Transverse colon (tissue), 4 donors: Measurements from ENCODE around the gene SERPINB1. TPM values are rescaled to one million over a fixed set of nuclear protein-coding genes. Genes with fewer than 3 reads are reported as not detected.

Experiments
- DNase-seq: peaks from one replicate; pipeline ENCODE4 v3.0.0-alpha.2; 2019
- H3K27ac ChIP-seq, 4 donors: fragments of 200-600 bp; sonication (generic); 2 replicates each; pipeline ENCODE4 v1.5.1; 2016 to 2018; ENCODE audit warnings: inconsistent platforms in 4 of 4
- H3K27me3 ChIP-seq: fragments of 200-600 bp; sonication (generic); 2 replicates; pipeline ENCODE4 v1.5.1; 2017; ENCODE audit warnings: inconsistent platforms
- H3K36me3 ChIP-seq, 4 donors: fragments of 200-600 bp; sonication (generic); 2 replicates each; pipeline ENCODE4 v1.5.1; 2017 to 2019; ENCODE audit warnings: inconsistent platforms in 4 of 4
- H3K4me1 ChIP-seq, 4 donors: fragments of 200-600 bp; sonication (generic); 2 replicates each; pipeline ENCODE4 v1.5.1; 2017 to 2020; ENCODE audit warnings: inconsistent platforms in 4 of 4
- H3K4me3 ChIP-seq, 4 donors: fragments of 200-600 bp; sonication (generic); 1 replicate in 1 of 4; 2 replicates in 3 of 4; pipeline versions ENCODE4 v1.5.1 to v1.6.1; 2017 to 2019; ENCODE audit warnings: inconsistent platforms in 4 of 4
- H3K9me3 ChIP-seq, 2 donors: fragments of 200-600 bp; sonication (generic); 2 replicates each; pipeline ENCODE4 v1.5.1; 2017 to 2019; ENCODE audit warnings: inconsistent platforms in 2 of 2
- CTCF ChIP-seq, 5 experiments: fragments of 200-600 bp in 3 of 5; fragments of 450-650 bp in 2 of 5; sonication (generic) in 3 of 5; IDR thresholded peaks; 1 replicate in 2 of 5; 2 replicates in 3 of 5; pipeline ENCODE4 v1.5.1; 2016 to 2017; ENCODE audit warnings: antibody characterized with exemption in 5 of 5, inconsistent platforms in 3 of 5, mild to moderate bottlenecking in 2 of 5, moderate library complexity in 1 of 5
- EP300 ChIP-seq: sonication (generic); formaldehyde crosslinking; IDR thresholded peaks from one replicate; pipeline ENCODE4 v1.6.1; 2017; ENCODE audit warnings: antibody characterized with exemption, low read depth
- POLR2A ChIP-seq: fragments of 450-650 bp; IDR thresholded peaks from one replicate; pipeline ENCODE4 v1.6.1; 2016; ENCODE audit warnings: antibody characterized with exemption, mild to moderate bottlenecking, moderate library complexity
- POLR2AphosphoS5 ChIP-seq, 3 donors: sonication (generic); formaldehyde crosslinking; IDR thresholded peaks; one replicate each; pipeline ENCODE4 v1.6.1; 2016; ENCODE audit warnings: antibody characterized with exemption in 3 of 3
- WGBS, 2 donors: methylation state at CpG; one replicate each; pipeline ENCODE4 v1.1.5; 2018; ENCODE audit warnings: low coverage in 1 of 2; 5-methylcytosine and 5-hydroxymethylcytosine counted together
- in situ Hi-C, 4 donors: fragments of 200-750 bp; cut with MboI; loops; one replicate each; pipeline versions ENCODE4 v1.15.0 to v1.15.1; 2017; ENCODE audit warnings: low sequenced_read_pairs in 3 of 4, low pct_ligation_motif_present in 1 of 4, low pct_unique_long_range_greater_than_20kb in 1 of 4
- intact Hi-C: fragments of 100-400 bp; cut with DNase I; formaldehyde crosslinking; loops from one replicate; pipeline ENCODE4 v1.15.1; 2023; ENCODE audit warnings: low total_unique reads
- total RNA-seq, 4 donors: library from RNA; depleted of rRNA; stranded (reverse); fragments of >200 nt; gene quantifications; one replicate each; pipeline ENCODE4 v1.1.0, GENCODE V29; 2016

The SERPINB1 gene
- total RNA-seq, 4 donors from 2014 or later: 22.3 to 140 (median 88.4) TPM

GRCh38 chr6:2852921-2853322 is 11.3 kb upstream of the SERPINB1 start:
- in situ Hi-C loops: loop anchor here in 2 of 4 donors (10.0 kb wide), 2 partner anchors 52 to 82 kb away; partner anchors contain the start of gene SERPINB9 (in 1 of the 2)

GRCh38 chr6:2852514-2852855 is 10.8 kb upstream of the SERPINB1 start:
- Histone ChIP-seq H3K4me3 (no peak overlapping the region), H3K27me3 (no peaks in the 10 kb centered on the region), H3K9me3 (no peaks in the 10 kb centered on the region), H3K36me3 (no peaks in the 10 kb centered on the region), H3K4me1 (peaks cover 10 to 17% (median 13%) of the 10 kb centered on the region in 4 donors), H3K27ac (no peak overlapping the region)
- no peak for DNase-seq
- in situ Hi-C loops: loop anchor here in 2 of 4 donors (10.0 kb wide), 2 partner anchors 52 to 82 kb away; partner anchors contain the start of gene SERPINB9 (in 1 of the 2)
- intact Hi-C loops: no loop called here
- 54 to 77% methylated on average over 3 to 6 of the region's 6 CpGs for WGBS, 2 donors
- TF ChIP-seq POLR2AphosphoS5 (IDR thresholded peaks at IDR 0.05) (no peak), POLR2A (no peak), EP300 (no peak), CTCF (IDR thresholded peaks at IDR 0.05) (no peak)

More at GRCh38 chr6:2852921-2853322, 11.3 kb upstream of the SERPINB1 start:
- no peak overlapping the region for H3K27ac ChIP-seq
- H3K4me3 ChIP-seq: no peak overlapping the region
- no peak for DNase-seq
- intact Hi-C loops: no loop called here
- no peaks in the 10 kb centered on the region for H3K27me3 ChIP-seq
- H3K36me3 ChIP-seq: no peaks in the 10 kb centered on the region
- no peaks in the 10 kb centered on the region for H3K9me3 ChIP-seq
- H3K4me1 ChIP-seq: peaks cover 13 to 22% (median 17%) of the 10 kb centered on the region in 4 donors
- 78 to 80% methylated on average over 3 to 10 of the region's 10 CpGs for WGBS, 2 donors
- TF ChIP-seq POLR2AphosphoS5 (IDR thresholded peaks at IDR 0.05) (no peak), EP300 (no peak)

GRCh38 chr6:2851727-2852513 is 10.3 kb upstream of the SERPINB1 start:
- in situ Hi-C loops (loop anchor here in 2 of 4 donors (10.0 kb wide), 2 partner anchors 53 to 83 kb away; partner anchors contain the start of gene SERPINB9 (in 1 of the 2)), intact Hi-C loops (no loop called here)
- no peaks in the 10 kb centered on the region for H3K36me3 ChIP-seq
- peaks cover 10 to 15% (median 13%) of the 10 kb centered on the region in 4 donors for H3K4me1 ChIP-seq
- H3K9me3 ChIP-seq: no peaks in the 10 kb centered on the region
- H3K4me3 ChIP-seq: no peak overlapping the region
- H3K27ac ChIP-seq: no peak overlapping the region
- TF ChIP-seq POLR2AphosphoS5 (IDR thresholded peaks at IDR 0.05) (no peak), POLR2A (no peak), CTCF (IDR thresholded peaks at IDR 0.05) (no peak), EP300 (no peak)
- no peaks in the 10 kb centered on the region for H3K27me3 ChIP-seq
- no peak for DNase-seq
- WGBS, 2 donors: 87 to 92% methylated on average over 3 to 17 of the region's 17 CpGs

GRCh38 chr6:2850538-2851113 is 9.0 kb upstream of the SERPINB1 start:
- intact Hi-C loops (no loop called here), in situ Hi-C loops (loop anchor here in 2 of 4 donors (10.0 kb wide), 2 partner anchors 54 to 84 kb away; partner anchors contain the start of gene SERPINB9 (in 1 of the 2))
- WGBS, 2 donors: 54 to 56% methylated on average over 3 to 5 of the region's 5 CpGs
- Histone ChIP-seq H3K36me3 (no peaks in the 10 kb centered on the region), H3K27me3 (no peaks in the 10 kb centered on the region), H3K4me3 (no peak overlapping the region), H3K27ac (no peak overlapping the region), H3K9me3 (no peaks in the 10 kb centered on the region), H3K4me1 (peaks cover 10 to 25% (median 20%) of the 10 kb centered on the region in 4 donors)
- TF ChIP-seq CTCF (IDR thresholded peaks at IDR 0.05) (no peak), EP300 (no peak), POLR2A (no peak), POLR2AphosphoS5 (IDR thresholded peaks at IDR 0.05) (no peak)
- DNase-seq: no peak
